Spleen (tissue), 3 donors: Measurements from ENCODE around the gene TAX1BP3.

Experiments
- POLR2A ChIP-seq, 3 donors: fragments of 450-650 bp; IDR thresholded peaks; one replicate each; pipeline ENCODE4 v1.5.1; 2017; ENCODE audit warnings: antibody characterized with exemption in 3 of 3, mild to moderate bottlenecking in 1 of 3
- POLR2AphosphoS5 ChIP-seq, 3 donors: sonication (generic); formaldehyde crosslinking; IDR thresholded peaks; one replicate each; pipeline ENCODE4 v1.5.1; 2017; ENCODE audit warnings: antibody characterized with exemption in 3 of 3

DNA sequence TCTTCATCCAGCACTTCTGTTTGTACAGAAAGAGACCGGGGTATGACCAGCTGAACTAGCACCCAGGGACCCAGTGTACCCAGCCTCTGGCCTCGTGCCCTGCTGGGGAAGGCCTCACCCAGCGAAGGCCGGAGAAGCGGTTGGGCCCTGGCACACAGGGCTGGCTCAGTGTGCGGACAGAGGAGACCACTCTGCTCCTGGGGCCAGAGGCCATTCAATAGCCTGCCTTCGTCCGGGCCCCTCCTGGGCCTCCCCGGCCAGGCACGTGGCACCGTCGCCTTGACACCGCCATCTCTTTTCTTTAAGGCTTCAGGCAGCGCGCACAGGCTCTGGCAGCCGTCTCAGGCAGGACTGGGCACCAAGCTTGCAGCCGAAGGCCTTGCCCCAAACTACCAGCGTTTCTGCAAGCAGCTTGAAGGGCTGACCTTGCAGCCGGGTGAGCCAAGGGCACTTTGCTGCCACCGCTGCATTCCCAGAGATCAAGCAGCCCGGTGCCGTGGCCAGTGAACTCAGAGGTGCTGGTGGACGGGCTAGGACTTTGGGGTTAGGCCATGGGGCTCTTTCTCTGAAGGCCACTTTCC lies 8.0 kb downstream of the TAX1BP3 start:
- TF ChIP-seq POLR2A (IDR thresholded peaks at IDR 0.05) (no peak), POLR2AphosphoS5 (IDR thresholded peaks at IDR 0.05) (peak in 2 of 3 donors; percentile 5 to 61)
